ENCODE data around the gene SGMS1.

The SGMS1 gene

GRCh38 chr10:50516171-50516570, 107.6 kb downstream of the SGMS1 start:
- no peak overlapping the region for H3K4me3 ChIP-seq (ENCODE audit: control insufficient read depth, low read depth, low read length)
- TF ChIP-seq, protein P1, sequence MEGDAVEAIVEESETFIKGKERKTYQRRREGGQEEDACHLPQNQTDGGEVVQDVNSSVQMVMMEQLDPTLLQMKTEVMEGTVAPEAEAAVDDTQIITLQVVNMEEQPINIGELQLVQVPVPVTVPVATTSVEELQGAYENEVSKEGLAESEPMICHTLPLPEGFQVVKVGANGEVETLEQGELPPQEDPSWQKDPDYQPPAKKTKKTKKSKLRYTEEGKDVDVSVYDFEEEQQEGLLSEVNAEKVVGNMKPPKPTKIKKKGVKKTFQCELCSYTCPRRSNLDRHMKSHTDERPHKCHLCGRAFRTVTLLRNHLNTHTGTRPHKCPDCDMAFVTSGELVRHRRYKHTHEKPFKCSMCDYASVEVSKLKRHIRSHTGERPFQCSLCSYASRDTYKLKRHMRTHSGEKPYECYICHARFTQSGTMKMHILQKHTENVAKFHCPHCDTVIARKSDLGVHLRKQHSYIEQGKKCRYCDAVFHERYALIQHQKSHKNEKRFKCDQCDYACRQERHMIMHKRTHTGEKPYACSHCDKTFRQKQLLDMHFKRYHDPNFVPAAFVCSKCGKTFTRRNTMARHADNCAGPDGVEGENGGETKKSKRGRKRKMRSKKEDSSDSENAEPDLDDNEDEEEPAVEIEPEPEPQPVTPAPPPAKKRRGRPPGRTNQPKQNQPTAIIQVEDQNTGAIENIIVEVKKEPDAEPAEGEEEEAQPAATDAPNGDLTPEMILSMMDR (IDR thresholded peaks at IDR 0.05; ENCODE audit: control insufficient read depth, insufficient read depth, low read depth, low read length, missing control alignments) = no peak
- no peak for DNase-seq (ENCODE audit: low read depth)

- no peak for DNase-seq (ENCODE audit: low read depth)
- no peak overlapping the region for H3K4me3 ChIP-seq (ENCODE audit: control insufficient read depth, low read depth, low read length)
- TF ChIP-seq, protein P1 (IDR thresholded peaks at IDR 0.05; ENCODE audit: control insufficient read depth, insufficient read depth, low read depth, low read length, missing control alignments) = no peak
Measured at GRCh38 chr10:50515420-50515819, 108.3 kb downstream of the SGMS1 start.

- DNase-seq (ENCODE audit: low read depth) = no peak
- TF ChIP-seq, protein P1 (IDR thresholded peaks at IDR 0.05; ENCODE audit: control insufficient read depth, insufficient read depth, low read depth, low read length, missing control alignments) = no peak
- no peak overlapping the region for H3K4me3 ChIP-seq (ENCODE audit: control insufficient read depth, low read depth, low read length)
Measured at GRCh38 chr10:50514995-50515394, 108.8 kb downstream of the SGMS1 start.

DNA sequence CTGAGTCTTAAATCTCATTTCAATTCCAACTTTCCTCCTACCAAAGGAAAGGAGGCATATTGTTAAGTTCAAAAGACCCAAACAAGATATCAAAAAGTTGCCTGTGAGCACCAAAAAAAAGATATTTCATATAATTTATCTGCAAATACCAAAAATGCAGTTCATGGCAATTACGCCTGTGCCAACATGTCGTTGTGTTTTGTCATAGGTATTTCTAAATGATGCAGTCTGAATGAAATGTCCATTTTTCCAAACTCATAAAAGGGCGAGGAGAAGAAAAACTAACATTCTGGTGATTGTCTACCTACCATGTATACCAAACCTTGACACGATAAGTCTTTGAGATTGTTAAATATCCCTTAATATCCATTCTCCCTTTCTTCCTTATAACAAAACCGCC, 109.8 kb downstream of the SGMS1 start:
- DNase-seq (ENCODE audit: low read depth) = no peak
- TF ChIP-seq, protein P1 (IDR thresholded peaks at IDR 0.05; ENCODE audit: control insufficient read depth, insufficient read depth, low read depth, low read length, missing control alignments) = no peak

DNA sequence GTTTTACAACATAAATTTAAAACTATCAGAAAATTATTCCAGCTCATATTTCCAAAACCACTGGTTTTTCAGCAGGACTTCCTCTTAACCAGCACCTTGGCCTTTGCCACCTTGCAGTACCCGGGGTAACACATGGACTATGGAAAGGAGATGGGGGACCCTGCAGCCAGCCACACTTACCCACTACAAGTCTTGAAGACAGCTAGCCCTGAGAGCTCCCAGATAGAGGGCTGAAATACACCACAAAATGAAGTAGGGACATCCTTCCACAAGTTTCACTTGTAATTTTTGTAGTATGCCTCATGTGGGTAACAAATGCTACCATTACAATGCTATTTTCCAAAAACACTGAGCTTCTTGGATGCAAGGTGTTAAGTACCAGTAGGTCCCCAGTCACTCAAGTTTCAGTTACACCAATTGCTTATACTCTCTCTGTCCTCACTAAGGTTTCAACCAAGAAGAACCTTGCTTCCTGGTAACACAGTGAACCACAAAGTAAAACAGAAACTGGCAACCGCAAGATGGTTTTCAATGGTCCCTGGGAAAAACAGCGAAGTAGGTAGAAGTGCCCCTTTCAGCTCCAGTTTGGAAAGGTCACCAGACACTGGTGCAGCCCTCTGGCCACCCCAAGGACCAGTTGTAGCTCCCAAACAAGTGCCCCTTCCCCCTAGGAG, 110.9 kb downstream of the SGMS1 start:
- H3K4me3 ChIP-seq (ENCODE audit: control insufficient read depth, low read depth, low read length) = no peak overlapping the region
- DNase-seq (ENCODE audit: low read depth) = no peak
- TF ChIP-seq, protein P1 (IDR thresholded peaks at IDR 0.05; ENCODE audit: control insufficient read depth, insufficient read depth, low read depth, low read length, missing control alignments) = no peak

More for the DNA sequence above, 109.8 kb downstream of the SGMS1 start:
- H3K4me3 ChIP-seq (ENCODE audit: control insufficient read depth, low read depth, low read length) = no peak overlapping the region

DNA sequence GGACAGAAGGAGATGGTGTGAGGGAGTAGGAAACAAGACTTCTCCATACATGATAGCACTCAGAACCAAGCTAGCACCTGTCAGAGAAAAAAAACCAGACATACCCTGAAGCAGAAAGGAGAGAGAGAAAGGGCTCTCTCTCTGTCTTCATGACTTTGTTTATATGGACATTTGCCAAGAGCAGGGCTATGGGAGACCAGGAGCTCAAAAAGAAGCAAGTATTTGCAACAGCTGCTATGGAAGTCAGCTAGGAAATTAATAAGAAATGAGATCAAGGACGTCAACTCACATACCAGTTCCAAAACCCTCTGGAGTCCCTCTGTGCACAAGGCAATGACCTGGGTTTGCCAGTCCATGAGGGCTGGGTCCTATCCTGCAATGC, 111.6 kb downstream of the SGMS1 start:
- TF ChIP-seq, protein P1 (IDR thresholded peaks at IDR 0.05; ENCODE audit: control insufficient read depth, insufficient read depth, low read depth, low read length, missing control alignments) = no peak
- no peak for DNase-seq (ENCODE audit: low read depth)

More for the DNA sequence above, 111.6 kb downstream of the SGMS1 start:
- no peak overlapping the region for H3K4me3 ChIP-seq (ENCODE audit: control insufficient read depth, low read depth, low read length)

Data from AG09309 (cell line).